Hepatocyte (in vitro differentiated cells): ENCODE results near the gene CD300E.

Experiments used
- CTCF ChIP-seq: fragments of 200-600 bp; sonication (generic); IDR thresholded peaks from 2 replicates; pipeline ENCODE4 v1.5.1; 2016; ENCODE audit warnings: antibody characterized with exemption, mild to moderate bottlenecking; ENCODE audit not compliant: poor library complexity
- EZH2 ChIP-seq: fragments of 200-600 bp; sonication (generic); IDR thresholded peaks from 2 replicates; pipeline ENCODE4 v1.6.1; 2016; ENCODE audit warnings: antibody characterized with exemption, mild to moderate bottlenecking, borderline replicate concordance

- no peak for TF ChIP-seq CTCF
- no peak for TF ChIP-seq EZH2
These were observed 28.3 kb downstream of the CD300E start for GRCh38 chr17:74595037-74595750.
